HG02938 (cell line): Measurements from ENCODE around the gene RAB40C.
A peak's percentile ranks its signal among the peaks of the same experiment; 100 is the strongest.

ENCODE experiments used
- ATAC-seq: cut with Tn5 transposase; IDR thresholded peaks from one replicate; pipeline ENCODE4 v1.9.1; 2021; ENCODE audit warnings: mild to moderate bottlenecking, moderate library complexity; ENCODE audit not compliant: unreplicated experiment

RAB40C gene

GRCh38 chr16:630249-630814 lies 40.5 kb downstream of the RAB40C start:
- no peak for ATAC-seq

GRCh38 chr16:630815-631405 lies 41.0 kb downstream of the RAB40C start, which contains the start of gene WFIKKN1:
Gene WFIKKN1 (plus strand): TSS chr16:630985. CDS start chr16:631254, 269 bp downstream.
- ATAC-seq = no peak

GRCh38 chr16:631808-632358 lies 42.0 kb downstream of the RAB40C start:
- no peak for ATAC-seq

- no peak for ATAC-seq
These were observed 42.8 kb downstream of the RAB40C start for GRCh38 chr16:632486-633335.

GRCh38 chr16:633336-634050 lies 43.6 kb downstream of the RAB40C start:
- no peak for ATAC-seq

GRCh38 chr16:634051-634670 lies 44.3 kb downstream of the RAB40C start:
- ATAC-seq = no peak

- no peak for ATAC-seq
These were observed 45.1 kb downstream of the RAB40C start for GRCh38 chr16:634996-635395.

- ATAC-seq = no peak
These were observed 45.8 kb downstream of the RAB40C start for GRCh38 chr16:635573-636205.

GRCh38 chr16:636206-637080 lies 46.6 kb downstream of the RAB40C start, which contains the start of gene METTL26:
Gene METTL26 (minus strand): TSS chr16:636305. CDS start chr16:636290, 15 bp downstream.
- peak; percentile 69 for ATAC-seq

GRCh38 chr16:637081-638018 lies 47.5 kb downstream of the RAB40C start:
- no peak for ATAC-seq

- ATAC-seq = no peak
These were observed 48.2 kb downstream of the RAB40C start for GRCh38 chr16:638034-638543.

- ATAC-seq = no peak
These were observed 49.0 kb downstream of the RAB40C start for GRCh38 chr16:638836-639235.

- ATAC-seq = no peak
These were observed 50.7 kb downstream of the RAB40C start for GRCh38 chr16:640614-641013.

- no peak for ATAC-seq
These were observed 51.7 kb downstream of the RAB40C start, which contains the start of gene MCRIP2 for GRCh38 chr16:641326-642188. Gene MCRIP2 (plus strand): TSS chr16:641828. CDS start chr16:641992, 164 bp downstream.

- no peak for ATAC-seq
These were observed 52.6 kb downstream of the RAB40C start for GRCh38 chr16:642189-643049.

GRCh38 chr16:643050-643368 lies 53.1 kb downstream of the RAB40C start:
- ATAC-seq = no peak
